Measurements from ENCODE around the gene BIN2. TPM values are rescaled to one million over a fixed set of nuclear protein-coding genes. Genes with fewer than 3 reads are reported as not detected.

The BIN2 gene
- total and polyA plus RNA-seq, 2 of the 13 experiments (the other 11 are each of a cell fraction or from before 2014, with no cell fraction given): not detected

GRCh38 chr12:51269174-51270066 is 54.6 kb downstream of the BIN2 start (continued):
- TF ChIP-seq ZSCAN22 (CRISPR knock-in tag; IDR thresholded peaks at IDR 0.05) (no peak), KDM5A (IDR thresholded peaks at IDR 0.05; ENCODE audit: borderline replicate concordance, low read length) (no peak), ZNF775 (CRISPR knock-in tag; IDR thresholded peaks at IDR 0.05; ENCODE audit: borderline replicate concordance) (no peak), EEA1 (CRISPR knock-in tag; IDR thresholded peaks at IDR 0.05; ENCODE audit: borderline replicate concordance) (no peak), IKZF4 (CRISPR knock-in tag; IDR thresholded peaks at IDR 0.05; ENCODE audit: borderline replicate concordance, low read depth, not compliant biosample characterization) (no peak), FOXK2 (IDR thresholded peaks at IDR 0.05) (no peak), ZBTB25 (CRISPR knock-in tag; IDR thresholded peaks at IDR 0.05) (peak; percentile 31; the same call in 1 of the 2 replicates), HINFP (CRISPR knock-in tag; IDR thresholded peaks at IDR 0.05; ENCODE audit: low read depth) (no peak), GZF1 (CRISPR knock-in tag; IDR thresholded peaks at IDR 0.05) (no peak), ZNF776 (CRISPR knock-in tag; IDR thresholded peaks at IDR 0.05) (no peak), MYNN (CRISPR knock-in tag; IDR thresholded peaks at IDR 0.05; ENCODE audit: low read depth) (no peak), RFXANK (CRISPR knock-in tag; IDR thresholded peaks at IDR 0.05) (no peak), SRSF1 (optimal IDR thresholded peaks at IDR 0.05; ENCODE audit: low read depth, low read length) (no peak), THAP7 (CRISPR knock-in tag; IDR thresholded peaks at IDR 0.05) (peak; percentile 49; the same call in 1 of the 2 replicates), ZFP91 (CRISPR knock-in tag; IDR thresholded peaks at IDR 0.05; ENCODE audit: borderline replicate concordance) (peak; percentile 39; the same call in 1 of the 2 replicates), PCBP1 (IDR thresholded peaks at IDR 0.05; ENCODE audit: borderline replicate concordance, low read depth, low read length) (no peak), ZFX (CRISPR knock-in tag; IDR thresholded peaks at IDR 0.05; ENCODE audit: low read depth) (peak; percentile 66), TCF7 (IDR thresholded peaks at IDR 0.05; ENCODE audit: low read depth) (no peak), ATF1 (CRISPR knock-in tag; IDR thresholded peaks at IDR 0.05) (no peak), TAF1 (CRISPR knock-in tag; IDR thresholded peaks at IDR 0.05) (no peak; the same call in 1 of the 2 replicates), PHB2 (IDR thresholded peaks at IDR 0.05; ENCODE audit: partially characterized antibody) (no peak), ZSCAN5A (CRISPR knock-in tag; IDR thresholded peaks at IDR 0.05; ENCODE audit: borderline replicate concordance) (no peak), TRIM24 (CRISPR knock-in tag; IDR thresholded peaks at IDR 0.05) (no peak), ZFP1 (CRISPR knock-in tag; IDR thresholded peaks at IDR 0.05) (no peak)

All from HepG2 (cell line).